ENCODE data around the gene ADAT3.

- TF ChIP-seq, protein P1, sequence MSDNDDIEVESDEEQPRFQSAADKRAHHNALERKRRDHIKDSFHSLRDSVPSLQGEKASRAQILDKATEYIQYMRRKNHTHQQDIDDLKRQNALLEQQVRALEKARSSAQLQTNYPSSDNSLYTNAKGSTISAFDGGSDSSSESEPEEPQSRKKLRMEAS (IDR thresholded peaks at IDR 0.05; ENCODE audit: low read depth): no peak
- TF ChIP-seq POLR2AphosphoS5 (IDR thresholded peaks at IDR 0.05; ENCODE audit: low read depth, low read length) (no peak), TEAD4 (IDR thresholded peaks at IDR 0.05; ENCODE audit: borderline replicate concordance, insufficient read depth) (no peak), CTCF (IDR thresholded peaks at IDR 0.05) (no peak), RAD21 (IDR thresholded peaks at IDR 0.05; ENCODE audit: low read length) (no peak), MEF2A (IDR thresholded peaks at IDR 0.05; ENCODE audit: borderline replicate concordance, low read depth) (no peak)
Measured at GRCh38 chr19:1936430-1936829, 31.2 kb downstream of the ADAT3 start.
